Hepatocyte (in vitro differentiated cells): ENCODE results near the gene INTS15.

Experiments
- EZH2 ChIP-seq: fragments of 200-600 bp; sonication (generic); IDR thresholded peaks from 2 replicates; pipeline ENCODE4 v1.6.1; 2016; ENCODE audit warnings: antibody characterized with exemption, mild to moderate bottlenecking, borderline replicate concordance
- EZH2phosphoT487 ChIP-seq: fragments of 200-600 bp; sonication (generic); IDR thresholded peaks from one replicate; pipeline ENCODE4 v1.6.1; 2018; ENCODE audit warnings: antibody characterized with exemption, mild to moderate bottlenecking, low read depth, moderate library complexity; ENCODE audit not compliant: unreplicated experiment, severe bottlenecking
- TF ChIP-seq, protein P1 (sequence below): fragments of 200-600 bp; sonication (generic); IDR thresholded peaks from 2 replicates; pipeline ENCODE4 v1.5.1; 2016; ENCODE audit warnings: antibody characterized with exemption, mild to moderate bottlenecking; ENCODE audit not compliant: poor library complexity

GRCh38 chr7:6616854-6617643, 27.2 kb downstream of the INTS15 start:
- TF ChIP-seq, protein P1, sequence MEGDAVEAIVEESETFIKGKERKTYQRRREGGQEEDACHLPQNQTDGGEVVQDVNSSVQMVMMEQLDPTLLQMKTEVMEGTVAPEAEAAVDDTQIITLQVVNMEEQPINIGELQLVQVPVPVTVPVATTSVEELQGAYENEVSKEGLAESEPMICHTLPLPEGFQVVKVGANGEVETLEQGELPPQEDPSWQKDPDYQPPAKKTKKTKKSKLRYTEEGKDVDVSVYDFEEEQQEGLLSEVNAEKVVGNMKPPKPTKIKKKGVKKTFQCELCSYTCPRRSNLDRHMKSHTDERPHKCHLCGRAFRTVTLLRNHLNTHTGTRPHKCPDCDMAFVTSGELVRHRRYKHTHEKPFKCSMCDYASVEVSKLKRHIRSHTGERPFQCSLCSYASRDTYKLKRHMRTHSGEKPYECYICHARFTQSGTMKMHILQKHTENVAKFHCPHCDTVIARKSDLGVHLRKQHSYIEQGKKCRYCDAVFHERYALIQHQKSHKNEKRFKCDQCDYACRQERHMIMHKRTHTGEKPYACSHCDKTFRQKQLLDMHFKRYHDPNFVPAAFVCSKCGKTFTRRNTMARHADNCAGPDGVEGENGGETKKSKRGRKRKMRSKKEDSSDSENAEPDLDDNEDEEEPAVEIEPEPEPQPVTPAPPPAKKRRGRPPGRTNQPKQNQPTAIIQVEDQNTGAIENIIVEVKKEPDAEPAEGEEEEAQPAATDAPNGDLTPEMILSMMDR: no peak
- TF ChIP-seq EZH2 (no peak), EZH2phosphoT487 (no peak)
